ENCODE measurements around the gene RASAL3. TPM values are rescaled to one million over a fixed set of nuclear protein-coding genes. Genes with fewer than 3 reads are reported as not detected.

The RASAL3 gene
- total and polyA plus RNA-seq, 4 donors, result 0.76 to 1.5 (median 1.1) TPM

- no peaks in the 10 kb centered on the region for H3K27me3 ChIP-seq (ENCODE audit: control insufficient read depth in 4 of 4, insufficient read depth in 4 of 4, low read length in 3 of 4)
- 93% methylated on average over 15 of the region's 15 CpGs for WGBS
- H3K4me3 ChIP-seq (ENCODE audit: low read depth in 1 of 3, low read length in 3 of 3), result no peak overlapping the region
- H3K27ac ChIP-seq (ENCODE audit: low read depth in 1 of 2, low read length in 2 of 2), result no peak overlapping the region
- H3K36me3 ChIP-seq (ENCODE audit: control insufficient read depth in 4 of 4, insufficient read depth in 3 of 4, low read depth in 1 of 4, low read length in 3 of 4), result peaks cover 24 to 61% (median 42%) of the 10 kb centered on the region in 4 donors
- TF ChIP-seq NR2F2 (IDR thresholded peaks at IDR 0.05), result no peak
- no peak for TF ChIP-seq FOXA2 (IDR thresholded peaks at IDR 0.05)
- TF ChIP-seq GABPA (IDR thresholded peaks at IDR 0.05 in 1 of 2, conservative IDR thresholded peaks at IDR 0.05 in 1 of 2), result no peak
- TF ChIP-seq FOXA1 (IDR thresholded peaks at IDR 0.05), result no peak
- no peak for TF ChIP-seq SP1 (IDR thresholded peaks at IDR 0.05)
- no peak for TF ChIP-seq ATF3 (IDR thresholded peaks at IDR 0.05)
- no peak for TF ChIP-seq ZBTB33 (IDR thresholded peaks at IDR 0.05)
- TF ChIP-seq EGR1 (IDR thresholded peaks at IDR 0.05; ENCODE audit: low read depth in 2 of 2), result no peak
- no peak for TF ChIP-seq RXRA (IDR thresholded peaks at IDR 0.05)
- no peak for TF ChIP-seq YY1 (IDR thresholded peaks at IDR 0.05)
- TF ChIP-seq RAD21 (IDR thresholded peaks at IDR 0.05), result no peak
- TF ChIP-seq TAF1 (conservative IDR thresholded peaks at IDR 0.05), result no peak
- TF ChIP-seq CTCF (IDR thresholded peaks at IDR 0.05; ENCODE audit: low read depth, low read length, missing input control), result no peak
- TF ChIP-seq HNF4A (conservative IDR thresholded peaks at IDR 0.05), result no peak
- TF ChIP-seq, protein P1, sequence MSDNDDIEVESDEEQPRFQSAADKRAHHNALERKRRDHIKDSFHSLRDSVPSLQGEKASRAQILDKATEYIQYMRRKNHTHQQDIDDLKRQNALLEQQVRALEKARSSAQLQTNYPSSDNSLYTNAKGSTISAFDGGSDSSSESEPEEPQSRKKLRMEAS (IDR thresholded peaks at IDR 0.05), result no peak
- TF ChIP-seq, protein P2, sequence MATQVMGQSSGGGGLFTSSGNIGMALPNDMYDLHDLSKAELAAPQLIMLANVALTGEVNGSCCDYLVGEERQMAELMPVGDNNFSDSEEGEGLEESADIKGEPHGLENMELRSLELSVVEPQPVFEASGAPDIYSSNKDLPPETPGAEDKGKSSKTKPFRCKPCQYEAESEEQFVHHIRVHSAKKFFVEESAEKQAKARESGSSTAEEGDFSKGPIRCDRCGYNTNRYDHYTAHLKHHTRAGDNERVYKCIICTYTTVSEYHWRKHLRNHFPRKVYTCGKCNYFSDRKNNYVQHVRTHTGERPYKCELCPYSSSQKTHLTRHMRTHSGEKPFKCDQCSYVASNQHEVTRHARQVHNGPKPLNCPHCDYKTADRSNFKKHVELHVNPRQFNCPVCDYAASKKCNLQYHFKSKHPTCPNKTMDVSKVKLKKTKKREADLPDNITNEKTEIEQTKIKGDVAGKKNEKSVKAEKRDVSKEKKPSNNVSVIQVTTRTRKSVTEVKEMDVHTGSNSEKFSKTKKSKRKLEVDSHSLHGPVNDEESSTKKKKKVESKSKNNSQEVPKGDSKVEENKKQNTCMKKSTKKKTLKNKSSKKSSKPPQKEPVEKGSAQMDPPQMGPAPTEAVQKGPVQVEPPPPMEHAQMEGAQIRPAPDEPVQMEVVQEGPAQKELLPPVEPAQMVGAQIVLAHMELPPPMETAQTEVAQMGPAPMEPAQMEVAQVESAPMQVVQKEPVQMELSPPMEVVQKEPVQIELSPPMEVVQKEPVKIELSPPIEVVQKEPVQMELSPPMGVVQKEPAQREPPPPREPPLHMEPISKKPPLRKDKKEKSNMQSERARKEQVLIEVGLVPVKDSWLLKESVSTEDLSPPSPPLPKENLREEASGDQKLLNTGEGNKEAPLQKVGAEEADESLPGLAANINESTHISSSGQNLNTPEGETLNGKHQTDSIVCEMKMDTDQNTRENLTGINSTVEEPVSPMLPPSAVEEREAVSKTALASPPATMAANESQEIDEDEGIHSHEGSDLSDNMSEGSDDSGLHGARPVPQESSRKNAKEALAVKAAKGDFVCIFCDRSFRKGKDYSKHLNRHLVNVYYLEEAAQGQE (IDR thresholded peaks at IDR 0.05), result no peak
- no peak for TF ChIP-seq JUND (IDR thresholded peaks at IDR 0.05)
- TF ChIP-seq HNF4G (IDR thresholded peaks at IDR 0.05), result no peak
- peaks cover 2 to 9% (median 5%) of the 10 kb centered on the region in 4 donors for H3K4me1 ChIP-seq (ENCODE audit: control insufficient read depth in 4 of 4, insufficient read depth in 4 of 4, low read length in 3 of 4)
- H3K9ac ChIP-seq (ENCODE audit: low read depth in 1 of 2, low read length in 2 of 2), result no peak overlapping the region
- H3K9me3 ChIP-seq (ENCODE audit: control insufficient read depth in 4 of 4, low read length in 3 of 4), result no peaks in the 10 kb centered on the region
- DNase-seq (ENCODE audit: low spot score), result peak; percentile 79
Observed at GRCh38 chr19:15402411-15403150, 61.8 kb downstream of the RASAL3 start.

Small RNA genes within 50 kb of the gene (small RNA-seq; reads per million reads assigned to genes)
- not detected for gene MIR1470

Other genes with a start within 250 kb of the RASAL3 start
- under 1 TPM in 1 of 2 donors, not detected in 1; 0.25 TPM for gene EPHX3, start 232.1 kb downstream of the RASAL3 start, total RNA-seq
- gene EPHX3, start 232.1 kb downstream of the RASAL3 start, polyA plus RNA-seq, result under 1 TPM; 0.17 to 0.21 TPM
- 10 to 100 TPM; 20.2 to 20.7 TPM for gene BRD4, start 132.0 kb downstream of the RASAL3 start, total RNA-seq
- 10 to 100 TPM; 13.6 to 25.8 TPM for gene BRD4, start 132.0 kb downstream of the RASAL3 start, polyA plus RNA-seq
- 10 to 100 TPM; 12.0 to 12.4 TPM for gene AKAP8, start 84.8 kb downstream of the RASAL3 start, total RNA-seq
- gene AKAP8, start 84.8 kb downstream of the RASAL3 start, polyA plus RNA-seq, result 1 to 10 TPM; 7.5 to 7.7 TPM
- 10 to 100 TPM; 65.3 to 67.1 TPM for gene AKAP8L, start 45.6 kb downstream of the RASAL3 start, total RNA-seq
- gene AKAP8L, start 45.6 kb downstream of the RASAL3 start, polyA plus RNA-seq, result 10 to 100 TPM; 16.4 to 20.5 TPM
- 1 to 10 TPM; 7.5 to 9.6 TPM for gene WIZ, start 14.6 kb downstream of the RASAL3 start, total RNA-seq
- gene WIZ, start 14.6 kb downstream of the RASAL3 start, polyA plus RNA-seq, result 10 to 100 TPM in 1 of 2 donors, 1 to 10 TPM in 1; 3.8 to 12.7 TPM
- 10 to 100 TPM in 1 of 2 donors, 1 to 10 TPM in 1; 9.9 to 68.5 TPM for gene PGLYRP2, start 15.0 kb upstream of the RASAL3 start, total RNA-seq
- gene PGLYRP2, start 15.0 kb upstream of the RASAL3 start, polyA plus RNA-seq, result 100 to 1,000 TPM; 116 to 134 TPM
- gene CYP4F22, start 44.0 kb upstream of the RASAL3 start, total RNA-seq, result 1 to 10 TPM in 1 of 2 donors, under 1 TPM in 1; 0.42 to 2.1 TPM
- gene CYP4F22, start 44.0 kb upstream of the RASAL3 start, polyA plus RNA-seq, result 1 to 10 TPM; 1.7 to 3.9 TPM
- gene CYP4F8, start 150.7 kb upstream of the RASAL3 start, total RNA-seq, result not detected
- gene CYP4F8, start 150.7 kb upstream of the RASAL3 start, polyA plus RNA-seq, result not detected
- 100 to 1,000 TPM in 1 of 2 donors, 10 to 100 TPM in 1; 58.4 to 168 TPM for gene CYP4F3, start 176.4 kb upstream of the RASAL3 start, total RNA-seq
- gene CYP4F3, start 176.4 kb upstream of the RASAL3 start, polyA plus RNA-seq, result 100 to 1,000 TPM; 119 to 137 TPM
- 10 to 100 TPM; 19.0 to 31.0 TPM for gene CYP4F12, start 208.5 kb upstream of the RASAL3 start, total RNA-seq
- 10 to 100 TPM; 14.6 to 64.0 TPM for gene CYP4F12, start 208.5 kb upstream of the RASAL3 start, polyA plus RNA-seq